HG03025 (cell line): Measurements from ENCODE around the gene CNTN5.
"Not testable (repeated sequence)": the region's sequence is repeated elsewhere in the genome, so short reads cannot be mapped to it uniquely, and the experiment has no call there.

Source experiments
- ATAC-seq: cut with Tn5 transposase; IDR thresholded peaks from one replicate; pipeline ENCODE4 v1.9.1; 2021; ENCODE audit warnings: mild to moderate bottlenecking, moderate library complexity; ENCODE audit not compliant: unreplicated experiment, low FRiP score

The CNTN5 gene

DNA sequence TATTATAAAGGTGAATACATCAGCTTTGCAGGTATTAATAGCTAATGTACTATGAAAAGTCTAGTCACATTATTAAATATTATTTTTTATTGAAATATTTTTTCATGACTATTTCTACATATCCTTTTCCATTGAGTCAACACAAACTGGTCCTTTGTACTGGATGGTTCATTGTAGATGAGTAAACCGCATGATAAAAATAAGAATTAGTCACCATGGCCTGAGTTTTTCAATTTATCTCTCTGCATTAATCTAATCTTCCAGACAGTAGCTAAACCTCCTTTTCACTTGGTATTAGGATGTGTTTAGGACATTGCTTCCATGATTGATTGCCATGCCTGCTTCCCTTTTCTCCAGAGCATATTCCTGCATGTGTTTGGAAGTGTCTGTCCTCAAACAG, 1227.0 kb downstream of the CNTN5 start:
- ATAC-seq: no peak

DNA sequence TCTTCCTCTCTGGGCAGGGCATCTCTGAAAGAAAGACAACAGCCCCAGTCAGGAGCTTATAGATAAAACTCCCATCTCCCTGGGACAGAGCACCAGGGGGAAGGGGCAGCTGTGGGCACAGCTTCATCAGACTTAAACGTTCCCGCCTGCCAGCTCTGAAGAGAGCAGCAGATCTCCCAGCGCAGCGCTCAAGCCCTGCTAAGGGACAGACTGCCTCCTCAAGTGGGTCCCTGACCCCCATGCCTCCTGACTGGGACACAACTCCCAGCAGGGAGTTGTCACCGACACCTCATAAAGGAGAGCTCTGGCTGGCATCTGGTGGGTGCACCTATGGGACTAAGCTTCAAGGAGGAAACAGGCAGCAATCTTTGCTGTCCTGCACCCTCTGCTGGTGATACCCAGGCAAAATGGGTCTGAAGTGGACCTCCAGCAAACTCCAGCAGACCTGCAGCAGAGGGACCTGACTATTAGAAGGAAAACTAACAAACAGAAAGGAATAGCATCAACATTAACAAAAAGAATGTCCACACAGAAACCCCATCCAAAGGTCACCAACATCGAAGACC, 1236.6 kb downstream of the CNTN5 start:
- ATAC-seq: not testable (repeated sequence)

DNA sequence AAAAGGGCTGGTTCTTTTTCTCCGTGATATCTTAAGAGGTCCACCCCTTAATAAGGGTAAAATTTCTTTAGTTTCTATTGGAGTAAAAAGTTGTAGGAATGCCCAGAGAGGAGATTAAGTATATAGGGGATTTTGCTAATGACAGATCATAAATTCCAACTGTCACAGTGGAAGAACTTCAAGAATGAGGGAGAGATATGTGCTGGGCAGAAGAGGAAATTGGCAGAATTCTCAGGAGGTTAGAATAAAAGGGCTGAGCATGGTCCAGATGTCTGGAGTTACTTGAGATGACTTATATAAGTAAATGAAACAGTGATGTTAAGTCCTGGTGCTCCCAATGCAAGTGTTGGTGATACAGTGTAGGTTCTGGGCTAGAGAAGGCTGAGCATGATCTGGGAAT, 1248.8 kb downstream of the CNTN5 start:
- no peak for ATAC-seq

DNA sequence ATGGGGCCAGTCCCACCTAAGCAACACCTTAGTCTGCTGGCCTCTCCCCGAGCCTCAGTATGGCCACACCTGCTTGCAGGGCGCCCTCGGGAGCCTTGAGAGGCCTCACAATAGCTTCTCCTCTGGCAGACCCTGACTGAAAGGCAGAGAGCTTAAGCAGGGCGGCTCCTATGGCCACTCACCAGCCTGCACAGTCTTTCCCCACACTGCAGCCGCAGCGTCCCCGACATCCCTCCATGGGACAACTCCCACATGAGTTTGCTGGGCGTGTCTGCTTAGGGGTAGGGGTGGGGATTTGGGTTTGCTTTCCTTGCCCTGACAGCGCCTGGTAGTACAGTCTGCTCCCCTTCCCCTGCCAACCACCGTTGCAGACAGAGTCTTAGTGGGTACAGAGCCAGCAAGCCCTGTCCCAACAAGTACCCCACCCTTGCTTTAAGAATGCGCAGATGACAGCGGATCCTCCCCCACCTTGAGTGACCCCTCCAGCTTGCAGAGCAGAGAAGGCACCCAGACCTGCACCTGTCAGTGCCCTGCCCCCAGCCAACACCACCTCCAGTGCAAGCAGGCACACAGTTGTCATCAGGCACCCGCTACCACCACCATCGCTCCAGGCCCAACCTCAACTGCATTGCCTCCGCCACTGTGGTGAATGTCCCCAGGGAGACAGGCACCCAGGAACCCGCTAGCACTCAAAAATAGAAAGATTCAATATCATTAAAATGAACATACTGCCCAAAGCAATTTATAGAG, 1252.5 kb downstream of the CNTN5 start:
- ATAC-seq: no peak

DNA sequence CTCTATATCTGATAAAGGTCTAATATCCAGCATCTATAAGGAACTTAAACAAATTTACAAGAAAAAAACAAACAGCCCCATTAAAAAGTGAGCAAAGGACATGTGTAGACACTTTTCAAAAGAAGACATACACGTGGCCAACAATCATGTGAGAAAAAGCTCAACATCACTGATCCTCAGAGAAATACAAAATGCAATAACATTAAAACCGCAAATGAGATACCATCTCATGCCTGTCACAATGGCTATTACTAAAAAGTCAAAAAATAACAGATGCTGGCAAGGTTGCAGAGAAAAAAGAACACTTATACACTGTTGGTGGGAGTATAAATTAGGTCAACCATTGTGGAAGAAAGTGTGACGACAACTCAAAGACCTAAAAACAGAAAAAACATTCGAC, 1253.7 kb downstream of the CNTN5 start:
- not testable (repeated sequence) for ATAC-seq

DNA sequence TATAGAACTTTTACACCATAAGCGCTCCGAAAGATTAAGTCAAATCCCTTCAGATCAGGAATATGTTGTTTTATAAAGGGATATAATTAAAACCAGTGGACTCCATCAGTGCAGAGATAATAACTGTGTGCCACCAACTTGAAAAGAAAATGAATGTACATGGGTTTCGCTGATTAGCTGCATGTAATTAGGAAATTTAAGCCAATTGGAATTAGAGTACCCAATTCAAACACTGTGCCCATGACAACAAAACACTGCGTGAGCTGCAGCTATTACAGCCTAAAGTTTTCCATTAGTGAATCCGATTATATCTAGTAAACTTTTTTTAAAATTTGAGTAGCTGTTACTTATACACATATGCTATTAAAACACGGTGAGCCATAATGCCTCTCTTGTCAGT, 1274.0 kb downstream of the CNTN5 start:
- no peak for ATAC-seq

DNA sequence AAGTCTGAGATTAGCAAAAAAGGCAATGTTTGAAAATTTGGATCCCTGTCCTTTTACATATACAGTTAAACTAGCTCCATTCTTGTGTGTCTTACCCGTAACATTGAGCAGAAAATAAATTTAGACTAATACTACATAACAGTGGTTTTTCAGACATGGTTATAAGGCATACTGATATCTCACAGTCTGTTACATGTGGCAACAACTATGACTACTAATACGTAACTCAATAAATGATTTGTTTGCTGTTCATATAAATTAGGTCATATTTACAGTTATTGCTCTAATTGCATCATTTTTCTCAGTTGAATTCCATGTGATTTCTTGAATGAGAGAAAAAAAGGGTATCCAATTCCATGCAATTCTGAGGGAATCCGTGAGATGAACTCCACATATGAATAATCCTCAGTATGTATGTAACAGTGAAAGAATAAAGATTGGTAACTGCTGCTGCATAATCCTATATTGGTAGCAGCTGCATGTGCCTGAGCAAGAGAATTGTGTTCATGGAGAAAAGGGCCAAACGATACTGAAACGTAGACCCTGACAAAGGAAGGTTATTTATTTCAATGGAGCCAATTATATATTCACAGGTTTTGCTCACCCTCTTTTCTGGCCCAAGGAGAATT, 1275.4 kb downstream of the CNTN5 start:
- ATAC-seq: no peak

DNA sequence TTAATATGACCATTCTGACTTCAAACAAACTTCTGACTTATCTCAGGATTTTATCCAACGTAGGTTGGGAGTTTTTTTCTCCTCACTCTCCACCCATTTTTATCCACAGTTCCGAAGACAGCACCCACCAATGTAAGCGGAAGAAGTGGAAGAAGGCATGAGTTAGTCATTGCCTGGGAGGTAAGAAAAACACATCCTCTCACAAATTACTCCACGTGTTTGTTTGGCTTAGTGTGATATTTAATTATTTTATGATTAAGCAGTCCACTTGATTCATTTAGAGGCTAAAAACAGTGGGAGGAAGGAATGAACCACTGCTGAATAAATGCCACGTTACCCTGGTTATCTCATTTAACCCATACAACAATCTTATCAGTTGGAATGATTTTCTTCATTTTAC, 1276.8 kb downstream of the CNTN5 start:
- no peak for ATAC-seq

DNA sequence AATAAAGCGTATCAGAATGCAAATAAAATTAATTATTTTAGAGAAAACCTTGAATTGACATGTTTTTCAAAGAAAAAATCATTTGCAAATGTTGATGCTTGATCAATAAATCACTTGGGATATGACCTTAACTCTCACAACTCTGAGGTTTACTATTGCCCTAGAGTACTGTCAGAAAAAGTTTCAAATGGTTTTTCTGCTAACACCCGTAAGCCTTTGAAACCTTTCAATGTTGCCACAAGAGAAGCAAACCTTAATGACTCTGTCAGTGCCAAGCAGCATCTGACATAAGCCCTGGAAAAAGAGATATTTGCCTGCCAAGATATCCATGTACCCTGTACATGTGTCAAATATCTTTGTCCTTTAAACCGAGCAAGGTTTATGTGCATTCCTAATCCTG, 1282.1 kb downstream of the CNTN5 start:
- no peak for ATAC-seq

DNA sequence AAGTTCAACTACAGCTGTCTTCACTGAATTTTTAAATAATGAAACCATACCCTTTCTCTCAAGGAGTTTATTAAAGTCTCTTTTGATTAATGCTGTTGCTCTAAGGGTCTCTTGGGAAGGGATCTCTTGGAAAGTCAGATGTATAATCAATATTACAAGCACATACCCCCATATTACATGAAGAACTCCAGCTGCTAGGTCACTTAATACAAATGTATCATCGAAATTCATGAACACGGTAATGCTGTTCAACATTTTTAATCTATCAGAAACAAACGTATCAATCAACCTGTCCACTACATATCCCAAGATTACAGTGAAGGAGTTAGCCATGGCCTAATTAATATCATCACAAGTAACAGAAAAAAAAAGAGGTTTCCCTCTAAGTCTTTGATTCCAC, 1283.1 kb downstream of the CNTN5 start:
- no peak for ATAC-seq

DNA sequence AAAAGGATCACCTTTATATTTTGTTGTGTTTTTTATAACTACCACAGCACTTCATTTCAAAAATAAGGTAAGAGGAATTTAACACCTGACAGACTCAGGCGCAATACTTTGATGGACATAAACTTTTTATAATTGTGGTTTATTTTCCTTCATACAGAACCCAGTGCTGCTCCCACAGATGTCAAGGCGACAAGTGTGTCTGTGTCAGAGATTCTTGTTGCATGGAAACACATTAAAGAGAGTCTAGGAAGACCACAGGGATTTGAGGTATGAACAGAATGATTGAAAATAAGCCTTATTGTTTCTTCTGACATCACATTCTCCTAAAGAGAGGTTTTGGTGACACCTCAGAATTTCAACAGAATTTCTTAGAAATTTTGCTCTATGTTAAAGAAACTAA, 1287.5 kb downstream of the CNTN5 start:
- ATAC-seq: no peak

DNA sequence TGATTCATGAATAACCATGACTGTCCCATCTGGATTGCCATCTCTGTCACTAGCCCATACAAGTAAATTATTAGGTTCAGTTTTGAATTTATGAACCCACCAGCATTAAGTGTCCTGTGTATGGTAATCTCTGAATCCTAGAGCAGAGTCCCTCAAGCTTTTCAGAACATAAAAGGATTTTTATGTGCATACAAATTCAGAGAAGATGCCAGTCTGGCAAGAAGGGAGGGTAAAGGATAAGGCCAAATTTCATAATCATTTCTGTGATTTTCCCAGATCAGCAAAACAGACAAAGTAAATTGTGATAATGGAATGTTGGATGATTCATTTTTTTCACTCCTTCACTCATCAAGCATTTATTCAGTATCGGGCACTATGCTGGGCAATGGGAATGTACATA, 1295.2 kb downstream of the CNTN5 start:
- no peak for ATAC-seq

DNA sequence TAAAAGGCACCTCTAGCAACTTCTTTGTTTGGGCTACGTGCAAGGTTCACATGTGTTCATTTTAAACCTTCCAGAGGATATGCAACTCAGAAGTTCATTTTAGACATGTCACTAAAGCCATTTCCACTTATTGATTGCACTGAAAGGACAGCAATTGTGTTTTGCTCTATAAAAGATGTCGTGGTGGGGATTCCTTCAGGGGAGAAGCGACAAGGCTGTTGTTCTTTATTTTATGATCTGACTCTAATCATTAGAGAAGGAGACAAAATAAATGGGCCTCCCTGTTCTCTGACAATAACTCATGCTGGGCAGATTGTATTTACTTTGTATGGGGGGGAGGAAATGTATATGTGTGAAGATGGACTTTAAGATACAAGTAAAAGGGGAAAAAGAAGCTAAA, 1296.2 kb downstream of the CNTN5 start:
- ATAC-seq: no peak

DNA sequence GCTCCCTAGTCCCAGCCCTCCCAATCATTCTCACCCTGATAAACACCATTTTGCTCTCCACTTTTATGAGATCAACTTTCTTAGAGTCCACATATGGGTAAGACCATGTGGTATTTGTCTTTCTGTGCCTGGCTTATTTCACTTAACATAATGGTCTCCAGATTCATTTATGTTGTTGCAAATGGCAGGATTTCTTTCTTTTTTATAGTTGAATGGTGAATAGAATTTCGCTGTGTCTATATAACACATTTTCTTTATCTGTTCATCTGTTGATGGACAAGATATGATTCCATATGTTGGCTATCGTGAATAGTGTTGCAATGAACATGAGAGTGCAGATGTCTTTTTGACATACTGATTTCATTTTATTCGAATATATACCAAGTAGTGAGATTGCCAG, 1298.9 kb downstream of the CNTN5 start:
- ATAC-seq: no peak

DNA sequence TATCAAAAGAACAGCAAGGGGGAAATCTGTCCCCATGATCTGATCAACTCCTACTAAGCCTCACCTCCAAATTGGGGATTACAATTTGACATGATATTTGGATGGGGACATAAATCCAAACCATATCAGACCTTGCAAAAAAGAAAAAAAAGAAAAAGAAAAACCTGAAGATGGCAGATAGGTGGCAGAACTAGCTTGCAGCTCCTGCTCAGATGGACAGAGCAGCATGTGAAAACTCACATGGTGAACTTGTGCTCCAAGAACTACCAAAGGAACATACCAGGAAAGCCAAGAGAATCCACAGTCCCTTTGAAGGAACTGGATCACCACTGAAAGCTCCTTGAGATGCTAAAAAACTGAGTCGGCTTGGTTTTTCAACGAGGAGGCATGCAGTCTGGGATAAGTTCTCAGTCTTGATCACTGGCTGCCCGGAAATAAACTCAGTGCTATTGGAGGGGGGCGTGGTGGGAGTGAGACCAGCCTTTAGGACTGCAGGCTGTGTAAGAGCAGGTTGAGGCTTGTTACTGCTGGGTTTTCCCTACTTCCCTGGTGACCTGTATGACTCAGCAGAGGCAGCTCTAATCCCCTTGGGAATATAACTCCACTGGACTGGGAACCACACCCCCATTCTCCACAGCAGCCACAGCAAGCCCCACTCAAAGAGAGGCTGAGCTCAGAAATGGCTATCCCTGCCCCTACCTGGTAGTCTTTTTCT, 1308.0 kb downstream of the CNTN5 start:
- no peak for ATAC-seq

DNA sequence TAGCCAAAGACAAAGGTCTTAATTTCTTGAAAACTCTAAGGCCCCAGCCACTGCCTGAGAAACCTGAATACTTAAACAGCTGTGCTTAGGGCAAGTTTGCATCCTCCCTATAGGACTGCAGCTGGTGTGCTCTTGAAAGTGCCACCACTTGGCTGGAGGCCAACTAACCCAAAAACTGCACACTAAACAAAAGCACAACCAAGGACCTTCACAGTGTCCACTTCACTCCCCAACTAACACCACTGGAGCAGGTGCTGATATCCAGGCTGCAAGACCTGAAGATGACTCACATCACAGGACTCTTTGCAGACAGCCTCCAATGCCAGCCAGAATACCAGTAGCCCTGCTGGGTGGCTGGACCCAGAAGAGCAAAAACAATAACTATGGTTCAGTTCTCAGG, 1308.6 kb downstream of the CNTN5 start:
- ATAC-seq: no peak

DNA sequence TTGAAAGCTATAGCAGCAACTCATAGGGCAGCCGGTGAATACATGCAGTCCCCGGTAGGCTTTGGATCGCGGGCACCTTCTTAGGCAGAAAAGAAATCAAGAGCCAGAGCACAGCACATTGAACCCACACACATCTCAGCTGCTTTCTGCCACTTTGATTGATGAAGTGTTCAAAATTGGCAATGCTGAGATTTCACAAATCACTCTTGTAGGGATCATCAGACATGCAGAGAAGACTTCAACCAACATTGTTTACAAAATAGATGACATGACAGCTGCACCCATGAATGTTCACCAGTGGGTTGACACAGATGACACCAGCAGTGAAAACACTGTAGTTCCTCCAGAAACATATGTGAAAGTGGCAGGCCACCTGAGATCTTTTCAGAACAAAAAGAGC, 1316.1 kb downstream of the CNTN5 start:
- no peak for ATAC-seq

DNA sequence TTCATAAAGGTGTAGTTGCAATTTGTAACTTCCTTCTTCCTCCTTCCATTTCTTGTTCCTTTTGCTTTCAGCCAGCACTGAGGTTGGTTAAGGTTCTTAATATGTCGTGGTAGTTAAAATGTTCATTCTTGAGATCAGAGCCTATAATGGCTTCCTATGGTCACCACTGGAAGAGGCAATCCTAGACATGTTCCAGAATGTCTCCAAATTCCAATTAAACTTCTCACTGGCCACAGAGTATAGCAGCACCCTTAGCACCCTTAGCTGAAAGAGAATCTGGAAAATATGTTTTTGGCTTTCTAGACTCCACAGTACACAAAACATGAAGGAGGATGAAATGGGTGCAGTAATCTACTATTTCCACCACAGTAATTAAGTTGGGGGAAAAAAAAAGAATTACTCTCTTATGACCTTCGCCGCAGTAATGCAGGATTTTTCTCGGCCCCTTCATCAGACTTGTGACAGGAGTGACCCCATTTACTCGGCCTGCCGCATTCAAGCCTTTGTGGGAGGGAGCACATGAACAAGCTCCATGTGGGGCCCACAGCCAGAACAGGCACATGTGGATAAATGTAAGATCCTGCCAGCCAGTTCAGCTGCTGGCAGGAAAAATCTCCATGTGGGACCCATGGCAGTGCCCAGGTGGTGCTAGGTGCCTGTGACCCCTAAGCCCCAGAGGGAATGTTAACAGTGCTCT, 1317.5 kb downstream of the CNTN5 start:
- ATAC-seq: no peak

DNA sequence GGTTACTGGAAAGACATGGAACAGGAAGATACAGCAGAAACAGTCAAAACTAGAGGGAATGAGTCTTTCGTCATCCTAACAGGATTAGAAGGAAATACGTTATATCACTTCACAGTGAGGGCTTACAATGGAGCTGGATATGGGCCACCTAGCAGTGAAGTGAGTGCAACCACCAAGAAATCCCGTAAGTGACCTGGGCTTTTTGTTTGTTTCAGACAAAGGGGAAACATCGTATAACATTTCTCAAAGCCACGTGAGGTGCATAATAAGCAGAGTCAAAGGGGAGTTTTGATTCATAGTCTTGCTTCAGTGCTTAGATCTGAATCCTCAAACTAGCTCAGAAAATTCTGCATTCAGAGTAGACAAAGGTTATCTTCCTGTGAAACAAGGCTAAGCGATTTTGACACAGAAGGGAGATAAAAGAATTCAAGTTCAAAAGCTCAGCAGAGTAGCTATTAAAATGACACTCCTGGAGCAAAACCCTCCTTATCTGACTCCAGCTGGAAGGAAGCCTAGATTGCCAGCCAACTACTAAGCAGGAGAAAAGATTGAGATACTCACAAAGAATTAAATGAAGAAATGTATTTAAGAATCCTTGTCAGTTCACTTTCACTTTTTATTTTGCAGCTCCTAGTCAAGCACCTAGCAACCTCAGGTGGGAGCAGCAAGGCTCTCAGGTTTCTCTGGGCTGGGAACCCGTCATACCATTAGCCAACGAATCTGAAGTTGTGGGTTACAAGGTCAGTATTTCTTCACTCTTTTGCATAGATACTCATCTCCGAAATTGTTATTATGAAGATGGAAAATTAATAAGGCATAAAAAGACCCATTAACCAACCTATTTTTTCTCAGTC, 1319.9 kb downstream of the CNTN5 start:
- ATAC-seq: no peak

DNA sequence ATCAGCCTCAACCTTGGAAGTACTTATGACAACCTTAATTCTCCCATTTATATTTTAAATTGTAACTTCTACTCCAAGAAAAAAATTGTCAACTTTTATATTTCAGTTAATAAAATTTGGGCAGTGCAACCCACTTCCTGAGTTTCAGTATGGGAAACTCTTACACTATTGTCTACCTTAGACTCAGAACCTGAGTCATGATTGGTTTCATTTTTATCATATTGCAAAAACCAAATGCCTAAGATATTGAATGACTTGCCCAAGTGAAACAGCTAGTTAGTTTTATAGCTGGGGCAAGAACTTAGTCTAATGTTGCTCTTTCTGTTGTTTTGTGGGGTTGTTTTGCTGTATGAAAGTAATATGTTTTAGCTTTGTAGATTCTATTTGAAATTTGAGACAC, 1332.3 kb downstream of the CNTN5 start:
- ATAC-seq: no peak
